ENCODE results near the gene ZAP70. TPM values are rescaled to one million over a fixed set of nuclear protein-coding genes. Genes with fewer than 3 reads are reported as not detected.

ZAP70 gene
- total and polyA plus RNA-seq, 4 donors = 0.40 to 2.1 (median 1.9) TPM

DNA sequence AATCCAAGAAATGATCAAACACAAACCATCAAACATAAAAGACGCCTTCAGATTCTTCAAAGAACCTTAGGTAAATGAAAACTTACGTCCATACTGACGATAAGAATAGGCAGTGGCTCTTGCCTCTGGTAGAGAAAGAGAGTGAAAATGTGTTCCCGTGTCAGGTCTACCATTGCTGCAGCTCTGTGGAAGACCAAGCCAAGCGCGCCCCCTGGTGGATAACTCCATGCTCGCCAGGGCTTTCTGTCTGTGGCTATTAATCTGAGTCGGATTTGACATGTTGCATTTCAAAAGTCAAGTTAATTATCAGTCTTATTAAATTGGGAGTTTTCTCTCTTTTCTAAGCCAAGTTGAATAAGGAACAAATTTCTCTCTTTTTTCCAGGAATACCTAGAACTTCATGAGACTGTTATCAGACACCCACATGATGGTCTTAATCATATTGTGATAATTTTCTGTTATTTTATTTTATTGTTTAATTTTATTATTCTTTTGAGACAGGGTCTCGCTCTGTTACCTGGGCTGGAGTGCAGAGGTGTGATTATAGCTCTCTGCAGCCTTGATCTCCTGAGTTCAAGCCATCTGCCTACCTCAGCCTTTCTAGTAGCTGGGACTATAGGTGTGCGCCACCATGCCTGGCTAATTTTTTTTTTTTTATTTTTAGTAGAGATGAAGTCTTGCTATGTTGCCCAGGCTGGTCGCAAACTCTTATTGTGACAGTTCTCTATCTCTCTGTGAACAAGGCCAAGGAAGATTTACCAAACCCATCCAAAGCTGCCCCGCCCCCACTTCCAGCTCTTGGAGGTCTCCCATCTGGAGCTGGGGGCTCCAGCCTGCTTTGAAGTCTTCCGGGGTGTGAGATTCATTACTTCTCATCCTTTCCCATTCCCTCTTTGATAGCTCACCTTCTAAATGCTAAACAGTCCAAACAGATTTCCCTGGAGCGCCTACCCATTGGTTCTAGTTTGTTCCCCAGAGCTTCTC, 15.8 kb upstream of the ZAP70 start:
- Histone ChIP-seq H3K4me1 (ENCODE audit: control insufficient read depth, insufficient read depth, low read length) (no peaks in the 10 kb centered on the region), H3K9me3 (ENCODE audit: control insufficient read depth, insufficient read depth, low read length) (no peaks in the 10 kb centered on the region), H3K27me3 (ENCODE audit: control insufficient read depth, insufficient read depth, low read length) (no peaks in the 10 kb centered on the region), H3K4me3 (ENCODE audit: low read depth, low read length) (no peak overlapping the region), H3K36me3 (ENCODE audit: control insufficient read depth, insufficient read depth, low read length) (no peaks in the 10 kb centered on the region), H3K27ac (ENCODE audit: low read depth, low read length) (no peak overlapping the region)
- peak; percentile 50 to 95 (median 70) for DNase-seq (ENCODE audit: low read depth in 4 of 6, low spot score in 6 of 6)
- WGBS (ENCODE audit: insufficient coverage) = 30% methylated on average over 9 of the region's 14 CpGs

DNA sequence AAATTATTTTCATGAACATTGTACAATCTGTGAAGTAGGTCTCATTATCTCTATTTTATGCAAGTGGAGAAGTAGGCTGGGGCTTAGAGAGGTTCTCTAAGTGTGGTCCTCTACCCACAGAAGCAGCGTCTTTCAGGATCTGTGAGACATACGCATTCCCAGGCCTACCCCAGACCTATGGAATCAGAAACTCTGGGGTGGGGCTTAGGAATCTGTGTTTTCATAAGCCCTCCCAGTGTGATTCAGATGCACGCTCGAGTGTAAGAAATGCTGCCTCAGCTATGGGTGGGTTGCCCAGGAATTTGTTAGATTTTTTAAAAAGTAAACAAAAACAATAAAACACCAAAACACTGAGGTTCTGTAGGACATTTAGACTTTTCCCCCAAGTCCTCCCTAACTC, 14.8 kb upstream of the ZAP70 start:
- no peak overlapping the region for H3K4me3 ChIP-seq (ENCODE audit: low read depth, low read length)
- no peaks in the 10 kb centered on the region for H3K27me3 ChIP-seq (ENCODE audit: control insufficient read depth, insufficient read depth, low read length)
- WGBS (ENCODE audit: insufficient coverage) = 100% methylated on average over 1 of the region's 4 CpGs
- no peak overlapping the region for H3K27ac ChIP-seq (ENCODE audit: low read depth, low read length)
- H3K4me1 ChIP-seq (ENCODE audit: control insufficient read depth, insufficient read depth, low read length) = no peaks in the 10 kb centered on the region
- no peaks in the 10 kb centered on the region for H3K9me3 ChIP-seq (ENCODE audit: control insufficient read depth, insufficient read depth, low read length)
- DNase-seq (ENCODE audit: low read depth in 4 of 6, low spot score in 6 of 6) = no peak
- H3K36me3 ChIP-seq (ENCODE audit: control insufficient read depth, insufficient read depth, low read length) = no peaks in the 10 kb centered on the region

DNA sequence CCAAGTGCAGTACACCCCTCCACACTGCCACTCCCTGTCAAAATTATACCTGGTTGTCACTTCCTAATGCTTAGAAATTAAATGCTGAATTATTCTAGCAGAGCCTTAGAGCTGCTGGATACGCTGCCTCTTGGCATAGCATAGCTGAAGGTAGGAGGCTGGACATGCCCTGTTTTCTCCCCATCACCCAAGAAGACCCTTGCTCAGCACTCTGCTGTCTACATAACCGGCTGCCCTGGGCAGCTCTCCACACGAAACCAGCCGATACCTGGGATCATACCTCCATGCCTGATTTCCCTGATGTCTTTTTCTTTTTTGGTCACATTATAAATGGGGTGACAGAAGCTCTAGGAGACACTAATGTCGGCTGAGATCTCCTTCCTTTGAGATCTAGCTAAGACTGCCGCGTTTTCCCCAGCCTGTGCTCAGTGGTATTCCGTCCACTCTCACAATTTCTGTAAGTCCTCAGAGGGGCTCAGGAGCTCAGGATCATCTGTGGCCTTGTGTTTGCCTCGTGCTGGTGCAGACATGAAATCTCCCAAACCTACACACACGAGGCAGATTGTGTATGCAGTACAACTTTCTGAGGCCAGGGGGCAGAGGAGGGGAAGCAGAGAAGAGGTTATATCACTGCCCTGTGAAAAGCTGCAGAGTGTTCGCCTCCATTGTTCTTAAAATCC, 13.5 kb upstream of the ZAP70 start:
- no peaks in the 10 kb centered on the region for H3K36me3 ChIP-seq (ENCODE audit: control insufficient read depth, insufficient read depth, low read length)
- no peak overlapping the region for H3K4me3 ChIP-seq (ENCODE audit: low read depth, low read length)
- WGBS (ENCODE audit: insufficient coverage) = 63% methylated on average over 8 of the region's 11 CpGs
- H3K27me3 ChIP-seq (ENCODE audit: control insufficient read depth, insufficient read depth, low read length) = no peaks in the 10 kb centered on the region
- peak; percentile 29 to 91 (median 45) for DNase-seq (ENCODE audit: low read depth in 4 of 6, low spot score in 6 of 6)
- H3K4me1 ChIP-seq (ENCODE audit: control insufficient read depth, insufficient read depth, low read length) = no peaks in the 10 kb centered on the region
- H3K27ac ChIP-seq (ENCODE audit: low read depth, low read length) = no peak overlapping the region
- no peaks in the 10 kb centered on the region for H3K9me3 ChIP-seq (ENCODE audit: control insufficient read depth, insufficient read depth, low read length)

DNA sequence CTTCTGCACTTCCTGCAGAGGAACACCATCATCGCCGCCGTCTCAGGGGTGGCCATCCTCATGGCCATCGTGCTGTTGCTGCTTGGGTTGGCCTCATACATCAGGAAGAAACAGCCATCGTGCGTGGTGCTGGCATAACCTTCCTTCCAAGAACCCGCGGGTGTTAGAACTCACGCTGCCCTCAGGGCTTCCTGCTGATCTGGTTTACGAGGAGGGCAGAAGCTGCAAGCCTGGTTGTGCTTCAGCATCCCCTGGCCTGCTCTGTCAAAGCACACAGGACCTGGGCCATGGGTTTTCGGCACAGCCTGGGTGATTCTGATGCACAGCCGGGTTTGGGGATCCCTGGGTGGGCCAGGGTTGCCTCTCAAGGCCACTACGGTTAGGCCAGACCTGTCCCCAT, 12.2 kb upstream of the ZAP70 start:
- no peaks in the 10 kb centered on the region for H3K27me3 ChIP-seq (ENCODE audit: control insufficient read depth, insufficient read depth, low read length)
- H3K36me3 ChIP-seq (ENCODE audit: control insufficient read depth, insufficient read depth, low read length) = no peaks in the 10 kb centered on the region
- no peak for DNase-seq (ENCODE audit: low read depth in 4 of 6, low spot score in 6 of 6)
- H3K4me1 ChIP-seq (ENCODE audit: control insufficient read depth, insufficient read depth, low read length) = no peaks in the 10 kb centered on the region
- no peaks in the 10 kb centered on the region for H3K9me3 ChIP-seq (ENCODE audit: control insufficient read depth, insufficient read depth, low read length)
- H3K27ac ChIP-seq (ENCODE audit: low read depth, low read length) = no peak overlapping the region
- WGBS (ENCODE audit: insufficient coverage) = 93% methylated on average over 13 of the region's 13 CpGs
- H3K4me3 ChIP-seq (ENCODE audit: low read depth, low read length) = no peak overlapping the region

DNA sequence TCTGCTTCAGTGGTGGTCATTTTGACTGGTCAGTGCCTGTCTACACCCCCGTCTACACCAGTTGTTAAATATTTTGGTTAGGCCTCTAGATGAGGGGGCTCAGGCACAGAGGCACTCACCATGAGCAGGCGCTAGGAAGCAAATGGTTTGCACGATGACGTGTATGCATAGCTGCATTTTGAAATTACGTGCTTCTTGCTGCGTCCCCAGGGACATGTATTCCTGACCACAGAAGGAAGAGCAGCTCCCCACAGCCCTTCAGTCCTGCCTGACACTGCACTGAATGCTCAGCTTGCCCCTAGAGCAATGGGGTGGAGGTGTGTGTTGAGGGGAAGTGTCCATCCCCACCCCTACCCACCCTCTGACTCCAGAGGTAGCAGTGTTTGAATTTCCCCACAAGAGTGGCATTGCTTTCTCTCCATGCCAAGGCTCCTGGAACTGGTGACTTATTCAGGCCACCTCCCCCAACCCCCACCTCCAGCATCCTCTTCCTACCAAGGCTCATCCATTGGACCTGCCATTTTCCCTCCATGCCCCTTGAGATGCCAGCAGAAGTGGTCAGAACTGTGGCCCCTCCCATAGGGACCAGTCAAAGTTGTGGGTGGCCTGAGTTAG, 11.4 kb upstream of the ZAP70 start:
- Histone ChIP-seq H3K4me3 (ENCODE audit: low read depth, low read length) (no peak overlapping the region), H3K4me1 (ENCODE audit: control insufficient read depth, insufficient read depth, low read length) (no peaks in the 10 kb centered on the region), H3K27me3 (ENCODE audit: control insufficient read depth, insufficient read depth, low read length) (no peaks in the 10 kb centered on the region), H3K9me3 (ENCODE audit: control insufficient read depth, insufficient read depth, low read length) (no peaks in the 10 kb centered on the region), H3K27ac (ENCODE audit: low read depth, low read length) (no peak overlapping the region), H3K36me3 (ENCODE audit: control insufficient read depth, insufficient read depth, low read length) (no peaks in the 10 kb centered on the region)
- 69% methylated on average over 4 of the region's 6 CpGs for WGBS (ENCODE audit: insufficient coverage)
- no peak for DNase-seq (ENCODE audit: low read depth in 4 of 6, low spot score in 6 of 6)

DNA sequence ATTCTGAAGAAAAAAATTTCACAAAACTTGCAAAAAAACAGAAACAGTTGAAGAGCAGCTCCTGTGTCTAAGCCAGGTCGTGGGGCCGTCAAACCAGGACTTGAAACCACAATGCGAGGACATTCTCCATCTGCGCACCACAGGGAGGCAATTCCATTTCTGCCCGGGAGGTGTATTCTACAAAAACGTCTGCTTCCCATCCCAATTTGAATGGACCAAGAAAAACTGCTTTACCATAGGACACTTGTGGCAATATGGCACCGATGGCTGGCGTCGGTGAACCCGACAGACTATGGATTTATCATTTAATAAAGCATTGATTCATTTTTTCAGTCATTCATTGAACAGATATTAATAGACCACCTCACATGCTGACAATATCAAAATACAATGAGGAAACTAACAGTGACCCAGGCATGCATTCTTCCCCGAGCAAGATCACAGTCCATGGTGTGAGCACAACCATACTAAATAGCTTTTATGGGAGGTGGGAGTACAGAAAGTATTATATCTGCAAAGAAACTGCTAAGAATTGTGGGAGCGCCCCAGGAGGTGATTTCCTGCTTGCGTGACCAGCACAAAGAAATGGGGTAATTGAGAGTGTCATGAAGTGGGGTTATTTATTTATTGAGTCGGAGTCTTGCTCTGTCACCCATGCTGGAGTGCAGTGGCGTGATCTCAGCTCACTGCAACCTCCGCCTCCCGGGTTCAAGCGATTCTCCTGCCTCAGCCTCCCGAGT, 10.5 kb upstream of the ZAP70 start:
- peak in 1 of 6 donors; percentile 10 for DNase-seq (ENCODE audit: low read depth in 4 of 6, low spot score in 6 of 6)

DNA sequence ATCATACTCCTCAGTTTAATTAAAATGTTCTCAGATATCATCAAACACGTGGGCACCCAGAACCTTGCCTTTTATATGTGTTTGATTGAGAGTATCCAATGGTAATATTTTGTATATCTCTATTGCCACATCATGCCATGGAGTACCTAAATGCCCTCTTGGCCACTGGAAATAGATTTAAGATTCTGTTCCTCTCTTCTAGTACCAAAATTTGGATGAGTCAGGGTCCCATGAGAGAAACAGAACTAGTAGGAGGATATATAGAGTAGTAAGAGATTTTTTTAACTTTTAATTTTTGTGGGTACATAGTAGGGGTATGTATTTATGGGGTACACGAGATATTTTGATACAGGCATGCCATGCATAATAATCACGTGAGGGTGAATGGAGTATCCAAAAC, 9.6 kb upstream of the ZAP70 start:
- no CpG with 5 or more reads among the region's 3 CpGs for whole genome bisulfite sequencing (ENCODE audit: insufficient coverage)
- no peak for DNase-seq (ENCODE audit: low read depth in 4 of 6, low spot score in 6 of 6)
- H3K27me3 ChIP-seq (ENCODE audit: control insufficient read depth, insufficient read depth, low read length) = no peaks in the 10 kb centered on the region
- H3K4me3 ChIP-seq (ENCODE audit: low read depth, low read length) = no peak overlapping the region
- H3K36me3 ChIP-seq (ENCODE audit: control insufficient read depth, insufficient read depth, low read length) = no peaks in the 10 kb centered on the region
- no peaks in the 10 kb centered on the region for H3K9me3 ChIP-seq (ENCODE audit: control insufficient read depth, insufficient read depth, low read length)
- no peaks in the 10 kb centered on the region for H3K4me1 ChIP-seq (ENCODE audit: control insufficient read depth, insufficient read depth, low read length)
- no peak overlapping the region for H3K27ac ChIP-seq (ENCODE audit: low read depth, low read length)

More for the DNA sequence above, 10.5 kb upstream of the ZAP70 start:
- WGBS (ENCODE audit: insufficient coverage) = 66% methylated on average over 9 of the region's 19 CpGs
- Histone ChIP-seq H3K9me3 (ENCODE audit: control insufficient read depth, insufficient read depth, low read length) (no peaks in the 10 kb centered on the region), H3K27ac (ENCODE audit: low read depth, low read length) (no peak overlapping the region), H3K36me3 (ENCODE audit: control insufficient read depth, insufficient read depth, low read length) (no peaks in the 10 kb centered on the region), H3K27me3 (ENCODE audit: control insufficient read depth, insufficient read depth, low read length) (no peaks in the 10 kb centered on the region), H3K4me1 (ENCODE audit: control insufficient read depth, insufficient read depth, low read length) (no peaks in the 10 kb centered on the region), H3K4me3 (ENCODE audit: low read depth, low read length) (no peak overlapping the region)

DNA sequence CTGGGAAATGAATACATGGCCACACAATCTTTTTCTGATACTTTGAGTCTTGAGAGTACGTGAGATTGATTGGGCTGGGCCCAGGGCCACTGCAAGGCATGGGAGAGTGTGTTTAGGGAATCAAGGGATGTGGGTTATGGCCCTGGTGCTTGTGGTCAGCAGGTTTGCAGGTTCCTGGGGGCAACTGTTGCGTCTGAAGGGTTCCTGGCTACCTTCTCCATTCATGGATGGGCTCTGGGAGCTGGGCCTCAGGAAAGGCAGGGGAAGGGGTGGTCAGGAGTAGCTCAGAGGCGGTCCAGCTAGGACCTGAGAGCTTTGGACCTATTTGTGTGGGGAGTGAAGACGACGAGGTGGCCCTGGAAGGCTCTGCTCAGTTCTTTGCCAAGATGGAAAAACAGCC, 8.4 kb upstream of the ZAP70 start:
- H3K36me3 ChIP-seq (ENCODE audit: control insufficient read depth, insufficient read depth, low read length) = no peaks in the 10 kb centered on the region
- WGBS (ENCODE audit: insufficient coverage) = 92% methylated on average over 2 of the region's 5 CpGs
- no peaks in the 10 kb centered on the region for H3K27me3 ChIP-seq (ENCODE audit: control insufficient read depth, insufficient read depth, low read length)
- H3K4me1 ChIP-seq (ENCODE audit: control insufficient read depth, insufficient read depth, low read length) = no peaks in the 10 kb centered on the region
- no peak overlapping the region for H3K27ac ChIP-seq (ENCODE audit: low read depth, low read length)
- no peak overlapping the region for H3K4me3 ChIP-seq (ENCODE audit: low read depth, low read length)
- no peaks in the 10 kb centered on the region for H3K9me3 ChIP-seq (ENCODE audit: control insufficient read depth, insufficient read depth, low read length)
- DNase-seq (ENCODE audit: low read depth in 4 of 6, low spot score in 6 of 6) = no peak

DNA sequence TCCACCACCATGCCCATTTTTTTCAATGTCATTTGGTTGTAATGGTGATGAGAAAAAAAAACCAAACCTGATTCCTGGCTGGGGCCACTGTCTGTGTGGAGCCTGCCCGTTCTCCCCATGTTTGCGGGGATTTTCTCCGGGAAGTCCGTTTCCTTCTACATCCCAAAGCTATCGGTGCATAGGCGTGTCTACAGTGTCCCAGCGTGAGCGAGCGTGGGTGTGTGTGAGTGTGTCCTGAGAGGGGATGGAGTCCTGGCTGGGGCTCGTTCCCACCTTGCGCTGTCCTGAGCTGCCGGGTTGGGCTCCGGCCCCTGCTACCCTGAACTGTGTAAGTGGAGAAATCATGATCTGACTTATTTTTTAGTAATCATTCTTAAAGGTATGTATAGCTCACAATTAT, 7.3 kb upstream of the ZAP70 start:
- H3K27me3 ChIP-seq (ENCODE audit: control insufficient read depth, insufficient read depth, low read length) = no peaks in the 10 kb centered on the region
- no peak overlapping the region for H3K27ac ChIP-seq (ENCODE audit: low read depth, low read length)
- H3K4me1 ChIP-seq (ENCODE audit: control insufficient read depth, insufficient read depth, low read length) = no peaks in the 10 kb centered on the region
- H3K9me3 ChIP-seq (ENCODE audit: control insufficient read depth, insufficient read depth, low read length) = no peaks in the 10 kb centered on the region
- no peak overlapping the region for H3K4me3 ChIP-seq (ENCODE audit: low read depth, low read length)
- DNase-seq (ENCODE audit: low read depth in 4 of 6, low spot score in 6 of 6) = no peak
- H3K36me3 ChIP-seq (ENCODE audit: control insufficient read depth, insufficient read depth, low read length) = no peaks in the 10 kb centered on the region
- 98% methylated on average over 9 of the region's 13 CpGs for WGBS (ENCODE audit: insufficient coverage)
